Heart right ventricle (tissue), 16 donors: ENCODE measurements around the gene DMBT1. TPM values are rescaled to one million over a fixed set of nuclear protein-coding genes. Genes with fewer than 3 reads are reported as not detected.

ENCODE experiments used
- ATAC-seq, 8 donors: fragments of 200-7000 bp; cut with Tn5 transposase; one replicate each; pipeline ENCODE4 v1.9.1; 2020; ENCODE audit warnings: mild to moderate bottlenecking in 8 of 8, moderate library complexity in 8 of 8, moderate number of reproducible peaks in 1 of 8
- DNase-seq, 2 donors: peaks; one replicate each; pipeline ENCODE4 v3.0.0-alpha.2; 2020
- H3K27ac ChIP-seq, 10 donors: fragments of 200-600 bp; sonication (generic) in 2 of 10; one replicate each; pipeline versions ENCODE4 v1.5.0 to v1.8.0; 2020 to 2022; ENCODE audit warnings: mild to moderate bottlenecking in 3 of 10
- H3K27me3 ChIP-seq, 7 donors: fragments of 200-600 bp; one replicate each; pipeline ENCODE4 v1.8.0; 2021 to 2022; ENCODE audit warnings: mild to moderate bottlenecking in 2 of 7
- H3K36me3 ChIP-seq, 9 donors: fragments of 200-600 bp; sonication (generic) in 1 of 9; one replicate each; pipeline versions ENCODE4 v1.5.0 to v1.8.0; 2020 to 2022; ENCODE audit warnings: mild to moderate bottlenecking in 2 of 9
- H3K4me1 ChIP-seq, 9 donors: fragments of 200-600 bp; sonication (generic) in 1 of 9; one replicate each; pipeline versions ENCODE4 v1.5.0 to v1.8.0; 2020 to 2022; ENCODE audit warnings: mild to moderate bottlenecking in 4 of 9
- H3K4me3 ChIP-seq, 10 donors: fragments of 200-600 bp; sonication (generic) in 2 of 10; one replicate each; pipeline versions ENCODE4 v1.5.0 to v1.8.0; 2020 to 2022; ENCODE audit warnings: mild to moderate bottlenecking in 7 of 10, moderate library complexity in 2 of 10
- H3K9me3 ChIP-seq, 11 donors: fragments of 200-600 bp in 10 of 11; sonication (generic) in 2 of 11; one replicate each; pipeline versions ENCODE4 v1.5.0 to v1.8.0; 2013 to 2022; ENCODE audit warnings: mild to moderate bottlenecking in 2 of 11, control low read depth in 1 of 11, moderate library complexity in 1 of 11
- CTCF ChIP-seq, 9 donors: fragments of 200-600 bp; sonication (generic) in 2 of 9; IDR thresholded peaks; one replicate each; pipeline versions ENCODE4 v1.5.0 to v1.8.0; 2021 to 2022; ENCODE audit warnings: antibody characterized with exemption in 9 of 9, mild to moderate bottlenecking in 5 of 9, moderate library complexity in 1 of 9
- WGBS, 2 donors: extraction: QIAGEN DNeasy Blood & Tissue Kit; methylation state at CpG; one replicate each; pipeline ENCODE4 v1.1.7; 2013; ENCODE audit warnings: inconsistent platforms in 1 of 2; 5-methylcytosine and 5-hydroxymethylcytosine counted together
- intact Hi-C, 10 donors: fragments of 100-400 bp; cut with DNase I; formaldehyde crosslinking; loops; one replicate each; pipeline versions ENCODE4 v1.11.1 to v1.14.2; 2022
- polyA plus RNA-seq, 2 donors: library from polyadenylated mRNA; stranded (reverse); fragments of 200-250 nt; gene quantifications; one replicate each; pipeline ENCODE4 v1.2.3, GENCODE V29; 2013
- total RNA-seq, 10 donors: library from RNA; stranded (reverse); fragmentation: NEBNext Ultra II Directional in 3 of 10; extraction: Animal tissue kit (Norgen Biotek cat#: 25700) in 3 of 10; gene quantifications; one replicate each; pipeline versions ENCODE4 v1.2.1 to v1.2.4, GENCODE V29; 2021 to 2023
- donor health status: Arrhythmogenic right ventricular cardiomyopathy.
- donor health status: ischemic (EF 13 %, LVEDD 7.1; RV severe dilation, severe dysfunction).
- donor health status: healthy with polysubstance abuse.
- donor health status: DM: no; HTN: yes; CAD: no.
- donor health status: DM: no; HTN: no; CAD: no.
- donor health status: ischemic (EF 25% LVEDD 6.9; RV normal size, moderate dysfunction).
- donor health status: ischemic (EF 25% LVEDD 5.7; RV mildly dilated, moderate dysfunction).
- donor health status: healthy.
- donor health status: DM: yes; HTN: yes; CAD: no.
- donor health status: Ischemic cardiomyopathy.
- donor health status: ischemic (EF 35%, LVEDD 5.7; RV mildly dilated, moderate dysfunction).
- donor health status: nonischemic (EF 11% LVEDD 7.7; RV severe dilation, severe dysfunction).
- donor health status: DM: yes; HTN: yes; CAD: no.
- donor health status: PGD.
- donor health status: ischemic (EF 29% LVEDD 5.4; RV normal size, mild dysfunction).
- donor health status: nonischemic (EF 23%, LVEDD 6.1; RV moderate dilation, normal function).

The DMBT1 gene
- total and polyA plus RNA-seq, 12 donors = 0.01 to 0.18 (median 0.05) TPM; not detected in 9

DNA sequence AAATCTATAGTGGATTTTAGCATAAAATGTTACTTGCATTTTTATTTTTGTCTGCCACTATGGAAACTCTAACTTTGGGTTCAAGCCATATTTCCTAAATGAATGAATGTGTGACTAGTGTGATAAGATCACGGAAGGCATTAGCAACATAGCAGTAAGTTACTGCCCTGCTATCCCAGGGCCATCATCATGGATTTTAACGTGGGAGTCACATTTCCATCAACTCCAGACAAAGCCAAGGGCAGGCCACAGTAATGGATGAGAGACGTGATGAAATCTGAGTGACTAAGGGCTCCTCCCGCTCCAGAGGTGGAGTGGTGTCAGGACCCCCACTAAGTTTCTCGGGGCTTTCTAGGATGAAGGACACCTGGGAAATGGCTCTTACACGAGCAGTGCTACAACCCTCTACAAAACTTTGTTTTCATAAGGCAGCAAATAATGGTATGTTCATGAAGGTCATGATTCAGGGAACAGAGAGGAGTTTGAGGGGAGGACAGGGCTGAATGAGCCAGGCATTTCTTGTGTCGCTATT is 104.8 kb downstream of the DMBT1 start:
- Histone ChIP-seq H3K4me3 (no peak overlapping the region), H3K27ac (no peak overlapping the region), H3K36me3 (no peaks in the 10 kb centered on the region), H3K4me1 (no peaks in the 10 kb centered on the region), H3K27me3 (peaks cover 0 to 13% (median 0%) of the 10 kb centered on the region in 7 donors), H3K9me3 (no peaks in the 10 kb centered on the region)
- DNase-seq (no peak), ATAC-seq (no peak)
- 75 to 82% methylated on average over 7 of the region's 7 CpGs for WGBS, 2 donors
- no peak for TF ChIP-seq CTCF (IDR thresholded peaks at IDR 0.05)
- intact Hi-C loops = no loop called here

- Histone ChIP-seq H3K9me3 (no peaks in the 10 kb centered on the region), H3K36me3 (no peaks in the 10 kb centered on the region), H3K27ac (no peak overlapping the region), H3K27me3 (peaks cover 0 to 13% (median 0%) of the 10 kb centered on the region in 7 donors), H3K4me3 (no peak overlapping the region), H3K4me1 (no peaks in the 10 kb centered on the region)
- WGBS, 2 donors = 73 to 77% methylated on average over 4 of the region's 4 CpGs
- ATAC-seq (no peak), DNase-seq (no peak)
- intact Hi-C loops = no loop called here
- TF ChIP-seq CTCF (IDR thresholded peaks at IDR 0.05) = no peak
Measured at GRCh38 chr10:122665946-122666345, 105.4 kb downstream of the DMBT1 start.

GRCh38 chr10:122669045-122669444 is 108.5 kb downstream of the DMBT1 start:
- Histone ChIP-seq H3K36me3 (no peaks in the 10 kb centered on the region), H3K4me1 (peaks cover 0 to 4% (median 0%) of the 10 kb centered on the region in 9 donors), H3K27ac (no peak overlapping the region), H3K4me3 (no peak overlapping the region), H3K9me3 (no peaks in the 10 kb centered on the region), H3K27me3 (peaks cover 0 to 13% (median 0%) of the 10 kb centered on the region in 7 donors)
- DNase-seq (no peak), ATAC-seq (no peak)
- intact Hi-C loops = no loop called here
- TF ChIP-seq CTCF (IDR thresholded peaks at IDR 0.05) = no peak
- 98 to 100% methylated on average over 2 of the region's 2 CpGs for WGBS, 2 donors

DNA sequence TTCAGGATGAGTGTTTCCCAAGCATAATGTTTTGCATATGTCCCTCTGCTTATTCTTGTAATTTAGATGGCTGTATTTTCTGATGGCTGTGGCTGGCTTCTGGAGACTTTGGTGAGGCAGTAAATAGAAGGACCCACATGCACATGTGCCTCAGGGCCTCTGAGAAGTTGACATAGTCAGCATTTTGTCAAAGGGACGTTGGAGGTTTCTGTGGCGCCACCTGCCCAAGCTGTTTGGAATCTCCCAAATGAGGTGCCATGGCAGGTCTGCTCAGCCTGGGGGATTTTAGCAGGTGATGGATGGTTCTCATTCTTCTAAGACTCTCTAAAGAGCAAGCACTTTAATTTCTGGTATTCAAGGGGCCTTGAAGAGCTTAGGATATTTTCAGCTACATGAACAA is 109.3 kb downstream of the DMBT1 start:
- TF ChIP-seq CTCF (IDR thresholded peaks at IDR 0.05) = no peak
- no peaks in the 10 kb centered on the region for H3K9me3 ChIP-seq
- intact Hi-C loops = no loop called here
- no peak overlapping the region for H3K4me3 ChIP-seq
- peaks cover 0 to 9% (median 0%) of the 10 kb centered on the region in 7 donors for H3K27me3 ChIP-seq
- H3K4me1 ChIP-seq = peaks cover 0 to 8% (median 0%) of the 10 kb centered on the region in 9 donors
- DNase-seq (no peak), ATAC-seq (no peak)
- H3K27ac ChIP-seq = no peak overlapping the region
- 80 to 84% methylated on average over 2 of the region's 2 CpGs for WGBS, 2 donors
- no peaks in the 10 kb centered on the region for H3K36me3 ChIP-seq
